BE2C (cell line): ENCODE results near the gene SH3BP5L.
A peak's percentile ranks its signal among the peaks of the same experiment; 100 is the strongest.

Experiments
- DNase-seq: peaks from one replicate; pipeline ENCODE4 v3.0.0-alpha.2; 2020
- H3K27me3 ChIP-seq: fragments of 250-450 bp; sonication (Bioruptor Pico); 2 replicates; pipeline ENCODE4 v1.5.1; 2020; ENCODE audit warnings: mild to moderate bottlenecking
- H3K36me3 ChIP-seq: fragments of 250-450 bp; sonication (Bioruptor Pico); 2 replicates; pipeline ENCODE4 v1.5.1; 2020; ENCODE audit warnings: mild to moderate bottlenecking
- H3K4me1 ChIP-seq: fragments of 250-450 bp; sonication (Bioruptor Pico); 2 replicates; pipeline ENCODE4 v1.5.1; 2020
- H3K4me3 ChIP-seq: 2 replicates; pipeline ENCODE4 v1.5.1; 2011; ENCODE audit warnings: low read depth, low read length
- H3K9me3 ChIP-seq: fragments of 250-450 bp; sonication (Bioruptor Pico); 2 replicates; pipeline ENCODE4 v1.5.1; 2020
- TF ChIP-seq, protein P1 (sequence below): IDR thresholded peaks from 2 replicates; pipeline ENCODE4 v1.5.1; 2012; ENCODE audit warnings: mild to moderate bottlenecking, low read depth, low read length

SH3BP5L gene

GRCh38 chr1:248815407-248816034, 10.2 kb downstream of the SH3BP5L start:
- DNase-seq = no peak
- no peak overlapping the region for H3K4me3 ChIP-seq
- H3K36me3 ChIP-seq = peaks cover 55% of the 10 kb centered on the region
- no peaks in the 10 kb centered on the region for H3K4me1 ChIP-seq
- TF ChIP-seq, protein P1, sequence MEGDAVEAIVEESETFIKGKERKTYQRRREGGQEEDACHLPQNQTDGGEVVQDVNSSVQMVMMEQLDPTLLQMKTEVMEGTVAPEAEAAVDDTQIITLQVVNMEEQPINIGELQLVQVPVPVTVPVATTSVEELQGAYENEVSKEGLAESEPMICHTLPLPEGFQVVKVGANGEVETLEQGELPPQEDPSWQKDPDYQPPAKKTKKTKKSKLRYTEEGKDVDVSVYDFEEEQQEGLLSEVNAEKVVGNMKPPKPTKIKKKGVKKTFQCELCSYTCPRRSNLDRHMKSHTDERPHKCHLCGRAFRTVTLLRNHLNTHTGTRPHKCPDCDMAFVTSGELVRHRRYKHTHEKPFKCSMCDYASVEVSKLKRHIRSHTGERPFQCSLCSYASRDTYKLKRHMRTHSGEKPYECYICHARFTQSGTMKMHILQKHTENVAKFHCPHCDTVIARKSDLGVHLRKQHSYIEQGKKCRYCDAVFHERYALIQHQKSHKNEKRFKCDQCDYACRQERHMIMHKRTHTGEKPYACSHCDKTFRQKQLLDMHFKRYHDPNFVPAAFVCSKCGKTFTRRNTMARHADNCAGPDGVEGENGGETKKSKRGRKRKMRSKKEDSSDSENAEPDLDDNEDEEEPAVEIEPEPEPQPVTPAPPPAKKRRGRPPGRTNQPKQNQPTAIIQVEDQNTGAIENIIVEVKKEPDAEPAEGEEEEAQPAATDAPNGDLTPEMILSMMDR = no peak
- H3K9me3 ChIP-seq = no peaks in the 10 kb centered on the region
- H3K27me3 ChIP-seq = no peaks in the 10 kb centered on the region

- Histone ChIP-seq H3K4me1 (no peaks in the 10 kb centered on the region), H3K4me3 (no peak overlapping the region), H3K9me3 (no peaks in the 10 kb centered on the region), H3K36me3 (peaks cover 50% of the 10 kb centered on the region), H3K27me3 (no peaks in the 10 kb centered on the region)
- TF ChIP-seq, protein P1 = no peak
- DNase-seq = no peak
These were observed 11.4 kb downstream of the SH3BP5L start for GRCh38 chr1:248814351-248814750.

DNA sequence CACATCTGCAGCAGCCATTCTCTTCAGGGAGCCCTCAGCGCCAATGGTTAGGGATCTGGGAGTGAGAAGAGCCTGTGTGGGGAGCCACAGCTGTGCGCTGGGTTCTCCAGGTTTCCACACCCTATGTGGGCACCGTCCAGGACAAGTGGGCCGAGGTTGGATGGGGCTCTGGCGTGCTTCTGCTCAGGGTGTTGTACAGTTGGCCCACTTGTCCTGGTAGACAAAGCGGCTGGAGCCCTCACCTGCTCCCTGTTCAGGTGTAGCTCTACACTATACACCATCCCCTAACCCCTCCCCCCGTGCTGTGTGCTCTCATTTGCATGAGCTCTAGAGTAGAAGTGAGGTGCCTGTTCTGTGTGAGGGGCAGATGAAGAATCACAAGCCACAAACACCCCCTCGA, 12.2 kb downstream of the SH3BP5L start:
- no peaks in the 10 kb centered on the region for H3K4me1 ChIP-seq
- DNase-seq = no peak
- H3K4me3 ChIP-seq = no peak overlapping the region
- H3K9me3 ChIP-seq = no peaks in the 10 kb centered on the region
- TF ChIP-seq, protein P1 = no peak
- H3K27me3 ChIP-seq = no peaks in the 10 kb centered on the region
- H3K36me3 ChIP-seq = peaks cover 45% of the 10 kb centered on the region

GRCh38 chr1:248812736-248813425, 12.8 kb downstream of the SH3BP5L start:
- H3K4me3 ChIP-seq = no peak overlapping the region
- no peak for DNase-seq
- peaks cover 45% of the 10 kb centered on the region for H3K36me3 ChIP-seq
- TF ChIP-seq, protein P1 = no peak
- H3K4me1 ChIP-seq = no peaks in the 10 kb centered on the region
- no peaks in the 10 kb centered on the region for H3K27me3 ChIP-seq
- no peaks in the 10 kb centered on the region for H3K9me3 ChIP-seq

DNA sequence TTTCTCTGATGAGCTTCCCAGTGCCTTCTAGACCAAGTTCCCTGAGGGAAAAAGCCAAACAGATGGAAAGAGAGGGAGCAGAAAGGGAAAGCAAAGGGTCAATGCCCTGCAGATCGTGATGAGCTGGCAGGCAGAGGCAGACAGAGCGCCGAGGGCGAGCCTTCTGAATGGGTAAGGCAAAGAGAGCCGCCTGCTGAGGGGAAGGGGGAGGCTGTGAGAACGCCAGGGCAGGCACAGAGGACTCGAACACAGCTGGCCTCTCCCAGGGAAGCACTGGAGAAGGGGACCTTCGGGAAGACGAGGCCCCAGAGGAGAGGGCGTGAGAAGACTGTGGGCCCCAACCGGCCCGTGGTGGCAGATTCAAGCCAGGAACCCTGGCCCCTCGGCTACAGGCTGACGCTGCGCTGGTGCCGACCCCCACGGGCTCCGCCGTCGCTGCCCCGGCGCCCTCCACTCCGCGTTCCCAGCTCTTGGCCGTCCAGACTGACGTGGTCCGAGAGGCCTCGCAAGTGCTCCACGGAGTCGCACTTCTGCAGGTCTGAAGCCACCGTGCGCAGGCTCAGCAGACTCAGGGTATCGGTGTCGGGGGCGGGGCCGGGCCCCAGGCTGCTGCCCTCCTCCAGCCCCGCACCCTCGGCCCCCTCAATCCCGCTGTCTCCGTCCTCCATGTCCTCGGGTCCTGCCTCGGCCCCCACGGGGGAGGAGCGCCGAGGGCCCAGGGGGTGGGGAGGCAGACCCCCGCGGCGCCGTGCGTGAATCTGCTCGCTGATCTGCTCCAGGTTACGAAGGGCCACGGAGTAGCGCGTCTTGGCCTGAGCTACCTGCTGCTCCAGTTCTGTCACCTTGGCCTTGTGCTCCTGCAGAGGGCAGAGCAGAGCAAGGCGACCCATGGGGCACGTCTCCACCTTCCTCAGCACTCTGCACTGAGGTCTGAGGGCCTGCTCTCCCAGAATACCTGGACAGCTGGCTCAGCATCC, 13.9 kb downstream of the SH3BP5L start:
- H3K36me3 ChIP-seq = peaks cover 39% of the 10 kb centered on the region

More for the DNA sequence above, 13.9 kb downstream of the SH3BP5L start:
- TF ChIP-seq, protein P1 = 0 out of 2 replicates have a peak, but pooled peaks have one; percentile 17
- H3K9me3 ChIP-seq = no peaks in the 10 kb centered on the region
- H3K27me3 ChIP-seq = no peaks in the 10 kb centered on the region
- DNase-seq = no peak
- H3K4me3 ChIP-seq = no peak overlapping the region
- no peaks in the 10 kb centered on the region for H3K4me1 ChIP-seq
